Mesothelial cell of epicardium (in vitro differentiated cells): ENCODE results near the gene ZNF669. TPM values are rescaled to one million over a fixed set of nuclear protein-coding genes. Genes with fewer than 3 reads are reported as not detected.
A peak's percentile ranks its signal among the peaks of the same experiment; 100 is the strongest.
"Not testable (repeated sequence)": the region's sequence is repeated elsewhere in the genome, so short reads cannot be mapped to it uniquely, and the experiment has no call there.

ENCODE experiments used
- DNase-seq, 2 experiments: peaks; one replicate each; pipeline ENCODE4 v3.0.0; 2021; ENCODE audit warnings: low spot score in 2 of 2; ENCODE audit not compliant: unreplicated experiment in 2 of 2
- H3K27ac Mint-ChIP-seq: 2 replicates; pipeline ENCODE4 v1.8.0; 2021; ENCODE audit warnings: mixed read lengths
- H3K27me3 Mint-ChIP-seq: 2 replicates; pipeline ENCODE4 v1.8.0; 2021; ENCODE audit warnings: low read depth, mixed read lengths
- H3K36me3 Mint-ChIP-seq: 2 replicates; pipeline ENCODE4 v1.8.0; 2021; ENCODE audit warnings: mixed read lengths
- H3K4me1 Mint-ChIP-seq: 2 replicates; pipeline ENCODE4 v1.8.0; 2021; ENCODE audit warnings: mixed read lengths
- H3K4me3 Mint-ChIP-seq: 2 replicates; pipeline ENCODE4 v1.8.0; 2021; ENCODE audit warnings: mild to moderate bottlenecking, moderate library complexity, mixed read lengths
- H3K9me3 Mint-ChIP-seq: 2 replicates; pipeline ENCODE4 v1.8.0; 2021; ENCODE audit warnings: mixed read lengths
- CTCF ChIP-seq: fragments of 200-600 bp; sonication (generic); IDR thresholded peaks from one replicate; pipeline ENCODE4 v1.5.0; 2021; ENCODE audit warnings: antibody characterized with exemption; ENCODE audit not compliant: unreplicated experiment
- total RNA-seq: library from RNA; stranded (reverse); gene quantifications from 3 replicates; pipeline ENCODE4 v1.2.1, GENCODE V29; 2021

ZNF669 gene
- total RNA-seq, 1 donor from 2014 or later, result 17.4 TPM

- DNase-seq, result no peak
- Mint-ChIP-seq H3K27me3 (no peaks in the 10 kb centered on the region), H3K9me3 (peaks cover 38% of the 10 kb centered on the region), H3K4me1 (peaks cover 15% of the 10 kb centered on the region), H3K36me3 (peaks cover 52% of the 10 kb centered on the region), H3K4me3 (no peak overlapping the region), H3K27ac (no peak overlapping the region)
- TF ChIP-seq CTCF, result no peak
Measured at GRCh38 chr1:247131236-247131635, 27.1 kb upstream of the ZNF669 start.

DNA sequence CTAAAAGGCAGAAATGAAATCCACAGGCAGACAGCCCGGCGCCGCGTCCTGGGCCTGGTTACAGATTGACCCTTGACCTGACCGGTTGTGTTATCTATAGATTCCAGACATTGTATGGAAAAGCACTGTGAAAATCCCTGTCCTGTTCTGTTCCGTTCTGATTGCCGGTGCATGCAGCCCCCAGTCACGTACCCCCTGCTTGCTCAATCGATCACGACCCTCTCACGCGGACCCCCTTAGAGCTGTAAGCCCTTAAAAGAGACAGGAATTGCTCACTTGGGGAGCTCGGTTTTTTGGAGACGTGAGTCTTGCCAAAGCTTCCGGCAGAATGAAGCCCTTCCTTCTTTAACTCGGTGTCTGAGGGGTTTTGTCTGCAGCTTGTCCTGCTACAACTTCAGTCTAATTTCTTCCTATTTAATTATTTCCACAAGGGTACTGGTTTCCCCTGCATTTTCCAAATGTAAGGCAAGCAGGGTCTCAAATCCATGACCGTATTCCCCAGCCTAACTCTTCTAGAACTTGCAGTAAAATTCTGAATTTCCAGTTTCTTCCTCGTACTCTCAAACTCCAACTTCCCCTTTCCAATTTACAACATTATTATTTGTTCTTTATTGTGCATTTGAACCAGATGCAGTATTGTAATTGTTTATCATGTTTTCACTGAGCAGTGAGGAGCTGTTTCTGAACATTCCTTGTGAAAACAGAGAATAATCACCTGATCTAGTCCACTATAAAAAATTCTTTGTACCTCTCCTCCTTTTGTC lies 23.5 kb upstream of the ZNF669 start:
- not testable (repeated sequence) for H3K9me3 Mint-ChIP-seq, DNase-seq, H3K27me3 Mint-ChIP-seq, H3K4me1 Mint-ChIP-seq
- peak overlapping the region; percentile 55 for H3K27ac Mint-ChIP-seq
- peaks cover 25% of the 10 kb centered on the region for H3K36me3 Mint-ChIP-seq
- H3K4me3 Mint-ChIP-seq, result peak overlapping the region; percentile 85

- not testable (repeated sequence) for H3K4me3 Mint-ChIP-seq, DNase-seq, H3K27ac Mint-ChIP-seq, H3K4me1 Mint-ChIP-seq, H3K27me3 Mint-ChIP-seq
- Mint-ChIP-seq H3K36me3 (peaks cover 15% of the 10 kb centered on the region), H3K9me3 (peaks cover 14% of the 10 kb centered on the region)
Measured at GRCh38 chr1:247126601-247127000, 22.4 kb upstream of the ZNF669 start.

GRCh38 chr1:247126166-247126565 lies 22.0 kb upstream of the ZNF669 start:
- H3K4me1 Mint-ChIP-seq, H3K27me3 Mint-ChIP-seq, H3K4me3 Mint-ChIP-seq, H3K27ac Mint-ChIP-seq, DNase-seq: not testable (repeated sequence)
- H3K9me3 Mint-ChIP-seq, result peaks cover 14% of the 10 kb centered on the region
- peaks cover 15% of the 10 kb centered on the region for H3K36me3 Mint-ChIP-seq

DNA sequence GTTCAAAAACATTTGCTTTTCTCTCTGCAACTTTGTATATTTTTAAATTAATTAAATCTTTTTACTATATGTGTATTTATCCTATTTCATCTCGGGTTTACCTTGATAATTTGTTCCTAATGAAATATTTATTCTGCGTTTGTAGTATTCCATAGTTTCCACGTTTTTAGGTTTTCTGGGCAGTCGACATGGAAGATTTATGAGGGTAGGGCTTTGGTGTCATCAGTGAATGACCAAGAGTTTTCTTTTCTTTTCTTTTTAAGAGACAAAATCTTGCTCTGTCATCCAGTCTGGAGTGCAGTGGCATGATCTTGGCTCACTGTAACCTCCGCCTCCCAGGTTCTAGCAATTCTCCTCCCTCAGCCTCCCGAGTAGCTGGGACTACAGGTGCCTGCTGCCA lies 17.2 kb upstream of the ZNF669 start:
- H3K36me3 Mint-ChIP-seq, result peaks cover 6% of the 10 kb centered on the region
- H3K27ac Mint-ChIP-seq, result no peak overlapping the region
- H3K9me3 Mint-ChIP-seq, result peaks cover 10% of the 10 kb centered on the region
- no peak for TF ChIP-seq CTCF
- H3K27me3 Mint-ChIP-seq, result no peaks in the 10 kb centered on the region
- no peak for DNase-seq
- no peaks in the 10 kb centered on the region for H3K4me1 Mint-ChIP-seq
- H3K4me3 Mint-ChIP-seq, result no peak overlapping the region

DNA sequence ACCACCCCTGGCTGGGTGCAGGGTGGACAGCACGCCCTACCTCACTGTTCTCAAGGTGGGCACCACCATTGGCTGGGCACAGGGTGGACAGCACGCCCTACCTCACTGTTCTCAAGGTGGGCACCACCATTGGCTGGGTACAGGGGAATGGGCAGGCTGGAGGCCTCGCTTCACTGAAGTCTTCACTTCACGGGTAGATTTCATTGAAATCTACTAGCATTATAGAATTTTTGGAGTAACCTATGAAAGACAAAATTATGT lies 16.2 kb upstream of the ZNF669 start:
- H3K27me3 Mint-ChIP-seq, H3K4me1 Mint-ChIP-seq, H3K36me3 Mint-ChIP-seq, H3K4me3 Mint-ChIP-seq, DNase-seq, H3K27ac Mint-ChIP-seq: not testable (repeated sequence)
- peaks cover 10% of the 10 kb centered on the region for H3K9me3 Mint-ChIP-seq

- no peaks in the 10 kb centered on the region for H3K27me3 Mint-ChIP-seq
- H3K4me3 Mint-ChIP-seq, result no peak overlapping the region
- no peak for TF ChIP-seq CTCF
- no peak overlapping the region for H3K27ac Mint-ChIP-seq
- no peaks in the 10 kb centered on the region for H3K4me1 Mint-ChIP-seq
- peaks cover 5% of the 10 kb centered on the region for H3K36me3 Mint-ChIP-seq
- no peak for DNase-seq
- H3K9me3 Mint-ChIP-seq, result peaks cover 10% of the 10 kb centered on the region
Measured at GRCh38 chr1:247119600-247120407, 15.6 kb upstream of the ZNF669 start.
